Medulla oblongata (tissue), 1 donor: Measurements from ENCODE around the gene SYT7.

Experiments
- DNase-seq: peaks from one replicate; pipeline ENCODE4 v3.0.0-alpha.2; 2015; ENCODE audit errors: extremely low spot score

Gene SYT7

DNA sequence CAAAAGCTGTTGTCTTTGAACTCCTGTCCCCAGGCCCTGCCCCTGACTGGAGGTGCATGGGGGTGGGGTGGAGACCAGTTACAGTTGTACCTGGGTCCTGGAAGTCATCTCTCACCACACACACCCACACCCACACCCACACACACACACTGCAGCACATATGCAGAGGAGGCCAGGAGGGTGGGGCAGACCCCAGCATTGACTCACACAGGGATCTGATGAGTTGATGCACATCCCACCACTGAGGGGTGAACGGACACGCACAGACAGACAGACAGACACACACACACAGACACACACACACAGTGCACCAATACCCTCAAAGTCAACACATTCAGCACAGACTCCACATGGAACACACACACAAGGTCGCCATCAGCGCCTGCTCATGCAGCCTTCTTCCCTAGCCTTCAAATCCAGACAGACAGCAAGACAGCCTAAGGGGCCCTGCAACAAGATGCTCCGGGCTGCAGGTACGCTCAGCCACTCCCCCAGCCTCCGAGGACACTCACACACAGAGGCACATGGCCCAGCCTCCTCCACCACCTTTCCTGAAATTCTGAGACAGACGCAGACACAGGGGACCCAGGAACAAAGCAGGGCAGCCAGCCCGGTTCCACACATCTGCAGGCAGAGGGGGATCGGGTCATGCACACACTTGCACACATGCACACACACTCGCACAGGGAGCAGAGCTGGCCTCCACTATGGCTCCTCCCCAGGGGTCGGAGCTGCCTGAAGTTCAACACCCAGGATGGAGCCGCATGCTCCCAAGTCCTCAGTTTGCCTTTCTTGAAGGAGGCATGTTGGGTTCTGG is 26.5 kb downstream of the SYT7 start:
- DNase-seq, result no peak

DNA sequence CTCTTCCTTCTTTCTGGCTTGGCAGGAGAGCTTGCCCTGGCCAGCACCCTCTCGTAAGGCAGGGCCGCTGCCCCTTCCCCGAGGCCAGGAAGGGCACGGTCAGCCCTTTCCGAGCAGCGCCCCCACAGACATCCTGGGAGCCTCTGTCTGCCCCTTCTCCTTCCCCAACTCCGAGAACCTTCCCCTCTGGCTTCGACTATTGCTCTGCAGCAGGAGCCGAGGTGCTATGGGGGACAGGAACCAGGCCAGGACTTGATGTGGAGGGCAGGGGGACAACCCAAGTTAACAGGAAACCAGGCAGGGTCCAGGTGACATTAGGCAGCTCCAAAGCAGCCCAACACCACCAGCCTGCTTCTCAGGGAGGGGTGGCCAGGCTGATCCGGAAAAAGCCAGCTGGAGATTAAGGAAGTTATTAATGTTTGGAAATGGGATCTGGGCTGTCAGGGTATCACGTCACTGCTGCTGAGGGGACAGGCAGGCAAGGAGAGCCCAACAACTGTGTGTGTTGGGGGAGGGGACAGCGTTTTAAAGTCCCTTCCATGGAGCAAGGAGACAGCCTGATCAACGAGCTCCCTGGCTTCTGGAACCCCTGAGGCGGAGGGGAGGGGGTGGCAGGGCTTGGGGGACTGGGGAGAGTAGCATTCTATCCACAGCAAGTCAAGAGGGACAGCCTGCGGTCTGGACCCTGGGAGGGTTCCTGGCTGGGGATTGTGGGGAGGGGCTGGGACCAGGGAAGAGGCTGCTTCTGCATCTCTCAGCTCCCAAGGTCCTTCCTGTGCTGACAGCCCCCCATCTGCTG is 27.3 kb downstream of the SYT7 start:
- DNase-seq, result no peak

DNA sequence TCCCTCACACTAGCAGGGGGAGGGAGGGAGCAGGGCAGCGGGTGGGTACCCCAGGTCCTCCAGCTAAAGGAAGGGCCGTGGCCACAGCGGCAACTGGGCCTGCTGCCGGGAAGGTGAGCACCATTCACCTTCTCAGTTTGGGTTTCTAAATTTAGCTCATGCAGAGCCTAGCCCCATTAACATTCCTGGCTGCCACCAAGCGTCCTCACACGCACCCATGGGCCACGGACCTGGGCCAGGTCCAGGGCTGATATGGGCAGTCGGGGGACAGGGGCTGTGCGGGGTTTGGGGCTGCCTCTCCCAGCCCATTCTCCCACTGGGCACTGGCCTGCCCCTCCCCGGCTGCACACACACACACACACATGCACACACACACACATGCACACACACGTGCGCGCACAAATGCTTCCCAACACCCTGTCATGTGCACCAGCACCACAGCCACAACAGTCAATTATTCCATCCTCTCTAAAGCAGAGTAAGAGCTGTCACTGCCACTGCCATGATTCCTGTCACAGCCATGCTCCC is 28.7 kb downstream of the SYT7 start:
- no peak for DNase-seq

DNA sequence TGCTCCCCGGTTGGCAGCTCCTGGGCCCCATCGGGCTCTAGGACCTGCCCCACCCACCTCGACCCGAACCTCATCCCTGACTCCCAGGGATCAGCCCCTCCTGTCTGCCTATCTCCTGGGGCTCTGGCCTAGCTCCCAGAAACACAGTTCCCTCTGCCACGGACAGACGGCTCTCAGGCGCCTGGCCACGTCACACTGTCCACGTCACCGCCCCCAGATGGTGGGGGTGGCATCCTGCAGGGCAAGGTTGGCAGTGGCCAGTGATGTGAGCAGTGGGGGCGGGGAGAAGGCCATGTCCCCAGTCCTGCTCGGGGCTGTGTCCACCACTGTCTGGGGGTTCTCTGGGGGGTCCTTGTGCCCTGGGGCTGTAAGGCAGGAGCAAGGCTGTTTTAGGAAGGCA is 29.2 kb downstream of the SYT7 start:
- DNase-seq, result peak; percentile 18

DNA sequence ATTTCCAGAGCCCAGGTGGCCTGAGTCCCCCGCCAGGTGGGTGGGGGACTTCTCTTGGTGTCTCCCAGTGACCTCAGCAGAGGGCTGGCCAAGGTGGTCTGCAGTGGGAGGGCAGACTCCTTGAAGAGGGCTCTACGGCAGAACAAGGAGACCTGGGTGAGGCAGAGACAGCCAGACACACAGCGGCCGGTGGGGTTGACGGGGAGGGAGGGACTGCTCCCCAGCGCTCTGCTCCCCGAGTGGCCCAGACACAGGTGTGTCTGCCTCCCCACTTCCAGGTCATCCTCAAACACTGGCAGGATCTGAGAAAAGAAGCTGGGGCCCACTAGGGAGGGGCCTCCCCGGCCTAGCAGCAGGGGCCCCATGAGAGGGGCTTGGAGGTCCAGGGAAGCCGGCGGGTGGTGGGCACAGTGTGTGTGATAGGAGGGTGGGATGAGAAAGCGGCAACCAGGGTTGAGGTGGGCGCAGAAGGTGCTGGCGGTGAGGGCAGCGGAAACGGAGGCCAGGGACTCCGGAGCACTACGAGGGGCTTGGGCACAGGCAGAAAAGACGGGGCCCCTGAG is 30.1 kb downstream of the SYT7 start:
- DNase-seq, result no peak

DNA sequence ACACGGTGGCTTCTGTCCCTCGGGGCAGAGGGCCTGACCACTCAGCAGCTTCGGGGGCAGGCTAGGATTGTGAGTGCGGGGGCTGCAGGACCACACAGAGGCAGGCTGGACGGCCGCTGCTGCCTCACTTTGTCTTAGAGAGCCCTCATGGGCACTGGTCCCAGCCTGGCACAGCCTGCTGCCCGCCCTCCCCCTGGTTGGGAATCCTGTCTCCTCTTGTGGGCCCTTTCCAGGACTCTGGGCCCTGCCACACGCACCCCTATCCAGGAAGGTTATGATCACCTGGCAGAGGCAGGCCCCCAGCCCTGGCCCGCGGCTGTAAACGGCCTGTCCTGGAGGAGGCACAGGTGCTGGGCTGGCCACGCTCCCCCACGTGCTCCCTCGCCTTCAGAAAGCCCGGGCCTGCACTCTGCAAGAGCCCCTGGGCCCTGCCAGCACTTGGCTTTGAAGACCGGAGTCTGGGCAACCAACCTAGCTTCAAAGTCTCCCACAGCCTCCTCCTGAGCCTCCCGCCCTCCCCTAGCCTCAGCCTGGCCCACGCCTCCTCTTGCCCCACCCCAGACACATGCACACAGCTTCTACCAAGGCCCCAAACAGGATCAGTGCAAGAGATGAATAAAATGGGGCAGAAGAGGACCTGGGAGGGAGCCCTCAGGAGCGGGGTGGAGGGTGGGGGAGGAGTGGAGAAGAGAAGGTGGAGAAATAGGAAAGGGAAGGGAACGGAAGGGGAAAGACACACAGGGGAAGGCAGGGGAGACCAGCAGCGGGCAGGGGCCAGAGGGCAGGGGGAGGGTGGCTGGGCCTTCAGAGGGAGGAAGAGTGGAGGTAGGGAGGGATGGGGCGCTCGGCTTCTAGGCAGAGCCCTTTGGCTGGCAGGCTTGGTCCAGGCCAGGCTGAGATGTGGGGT is 31.0 kb downstream of the SYT7 start:
- peak; percentile 55 for DNase-seq

DNA sequence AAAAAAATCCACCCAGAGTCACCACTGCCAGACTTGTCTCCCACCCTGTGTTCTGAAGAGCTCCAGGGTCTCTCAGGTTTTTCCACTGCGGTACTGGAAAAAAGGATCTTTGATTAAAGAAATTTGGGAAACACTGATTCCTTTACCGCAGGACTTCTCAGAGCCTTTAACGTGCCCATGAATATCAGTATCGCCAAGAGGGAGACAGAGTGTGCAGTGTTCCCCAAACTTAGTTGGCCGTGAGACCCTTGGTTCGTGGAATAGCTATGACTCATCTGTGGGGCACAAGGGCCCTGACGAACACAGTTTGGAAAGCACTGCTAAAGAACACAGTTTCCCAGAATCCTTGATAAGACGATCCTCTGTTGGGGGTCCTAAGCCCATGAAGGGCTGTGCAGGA is 31.7 kb downstream of the SYT7 start:
- no peak for DNase-seq

DNA sequence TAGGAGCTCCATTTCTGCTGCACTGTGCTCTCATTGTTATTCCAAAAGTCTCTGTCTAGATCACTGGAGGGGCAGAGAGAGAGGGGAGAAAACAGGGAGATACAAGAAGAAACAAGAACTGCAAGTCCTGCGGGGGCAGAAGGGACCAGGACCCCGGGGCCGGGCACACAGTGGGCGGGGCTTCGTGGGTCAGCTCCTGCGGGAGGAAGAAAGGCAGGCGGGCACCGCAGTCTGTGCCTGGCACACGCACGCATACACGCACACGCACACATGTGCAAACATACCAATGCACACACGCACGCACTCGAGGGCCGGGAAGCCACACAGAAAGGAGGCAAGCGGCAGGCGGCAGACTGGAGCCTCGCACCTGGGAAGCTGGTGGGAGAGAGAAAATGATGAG is 33.6 kb downstream of the SYT7 start:
- DNase-seq, result no peak

DNA sequence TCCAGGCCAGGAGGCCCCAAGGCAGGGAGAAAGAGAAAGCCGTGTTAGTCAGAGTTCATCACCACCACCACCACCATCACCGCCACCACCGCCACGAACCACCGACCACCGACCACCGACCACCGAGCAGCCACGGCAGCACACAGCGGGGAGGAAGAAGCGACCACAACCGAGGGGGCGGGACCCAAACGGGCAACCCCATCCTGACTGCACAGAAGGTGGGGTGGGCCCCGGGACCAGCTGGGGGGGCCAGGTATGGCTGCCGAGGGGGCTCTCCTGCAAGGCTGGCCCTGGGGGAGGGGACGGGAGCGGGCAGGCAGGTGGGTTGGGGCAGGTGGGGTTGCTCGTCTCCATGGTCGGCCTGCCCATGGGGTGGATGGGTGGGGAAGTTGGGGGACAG is 34.2 kb downstream of the SYT7 start:
- DNase-seq, result no peak

DNA sequence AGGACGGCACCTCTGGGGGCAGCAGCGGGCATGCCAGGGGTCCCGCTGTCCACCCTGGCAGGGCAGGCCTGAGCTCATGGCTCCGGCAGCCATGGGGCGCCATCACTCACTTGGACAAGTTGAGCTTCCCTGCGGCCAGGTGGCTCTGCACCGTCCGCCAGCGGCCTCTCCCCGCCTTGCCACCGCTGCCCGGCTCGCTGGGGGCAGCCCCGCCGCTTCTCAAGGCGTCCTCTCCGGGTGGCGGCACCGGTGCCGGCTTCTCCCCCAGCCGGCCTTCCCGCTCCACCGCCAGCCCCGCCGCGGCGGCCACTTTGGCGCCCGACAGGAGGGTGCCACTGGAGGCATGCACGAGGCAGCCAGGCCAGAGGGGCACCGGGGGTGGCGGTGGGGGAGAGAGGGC is 35.0 kb downstream of the SYT7 start:
- DNase-seq, result no peak

DNA sequence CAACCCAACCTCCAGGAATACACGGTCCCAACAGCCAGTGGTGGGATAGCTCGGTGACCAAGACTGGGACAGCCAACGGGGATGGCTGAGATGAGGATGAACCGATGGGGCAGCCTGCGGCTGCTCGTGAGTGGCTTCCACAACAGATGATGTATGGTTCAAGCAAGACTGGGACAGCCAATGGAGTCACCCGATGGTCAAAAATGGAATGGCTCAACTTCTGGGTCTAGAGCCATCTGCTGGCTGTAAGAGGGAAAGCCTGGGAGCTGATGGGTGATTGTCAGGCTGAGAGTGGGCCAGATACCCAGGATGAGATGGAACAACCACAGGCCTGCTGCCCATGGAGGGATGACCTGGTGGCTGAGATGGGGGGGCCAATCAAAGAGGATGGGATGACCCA is 35.5 kb downstream of the SYT7 start:
- no peak for DNase-seq

DNA sequence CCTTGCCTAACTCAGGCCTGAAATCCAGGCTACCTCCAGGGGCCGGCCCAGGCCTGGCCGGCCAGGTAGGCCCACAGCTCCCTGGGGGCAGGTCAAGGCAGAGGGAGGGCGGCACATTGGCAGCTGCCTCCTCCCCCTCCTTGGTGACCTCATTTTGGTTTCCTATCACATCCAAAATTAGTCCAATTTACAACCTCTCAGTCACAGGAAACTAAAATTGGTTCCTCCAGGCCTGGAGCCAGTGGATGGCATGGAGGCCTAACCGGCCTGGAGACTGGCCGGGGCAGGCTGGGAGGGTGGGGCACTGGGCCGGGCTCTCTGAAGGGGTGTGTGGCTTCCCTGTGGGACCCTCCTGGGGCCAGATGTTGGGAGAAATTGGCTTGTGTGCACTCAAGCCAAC is 36.4 kb downstream of the SYT7 start:
- DNase-seq, result no peak

DNA sequence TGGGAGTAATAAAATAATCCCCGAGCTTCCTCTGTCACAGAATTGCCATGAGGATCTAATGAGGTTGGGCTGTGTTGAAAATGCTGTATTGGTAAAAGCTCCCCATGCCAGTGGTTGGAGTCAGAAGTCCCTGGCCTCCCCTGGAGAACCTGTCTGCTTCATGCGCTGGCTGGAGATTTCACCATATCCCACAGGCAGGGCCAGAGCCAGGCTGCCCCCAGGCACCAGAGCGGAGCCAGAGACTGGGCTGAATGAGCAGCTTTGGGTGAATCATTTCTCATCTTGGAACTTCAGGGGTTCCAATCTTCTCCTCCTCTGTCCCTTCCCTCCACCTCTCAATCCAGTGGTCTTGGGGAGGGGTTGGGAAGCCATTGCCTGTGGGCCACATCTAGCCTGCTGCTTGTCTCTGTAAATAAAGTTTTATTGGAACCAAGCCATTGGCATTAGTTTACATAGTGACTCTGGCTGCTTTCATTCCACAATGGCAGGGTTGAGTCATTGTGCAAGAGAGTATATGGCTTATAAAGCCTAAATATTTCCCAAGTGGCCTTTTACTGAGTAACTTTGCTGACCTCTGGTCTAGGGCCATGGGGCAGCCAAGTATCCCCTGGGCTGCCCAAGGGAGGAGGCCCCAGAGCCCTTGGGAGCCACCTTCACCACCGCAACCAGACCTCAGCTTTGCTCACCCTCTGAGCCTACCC is 37.1 kb downstream of the SYT7 start:
- no peak for DNase-seq

DNA sequence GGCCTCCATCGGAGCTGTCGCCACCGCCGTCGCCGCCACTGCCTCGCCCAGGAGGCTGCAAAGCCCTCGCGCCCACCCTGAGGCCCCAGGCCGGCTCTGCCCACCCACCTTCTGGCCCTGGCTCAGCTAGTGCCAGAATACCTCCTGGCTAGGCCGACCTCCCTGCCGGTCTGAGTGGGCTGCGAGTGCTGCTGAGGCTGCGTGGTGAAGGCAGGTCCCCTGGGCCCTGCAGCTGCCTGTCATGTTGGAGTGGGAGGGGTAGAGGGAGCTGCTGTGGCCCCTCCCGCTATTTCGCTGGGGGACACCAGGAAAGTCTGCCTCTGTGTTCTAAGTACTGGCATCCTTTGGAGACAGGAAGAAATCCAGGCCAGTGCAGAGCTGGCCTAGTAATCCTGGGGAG is 38.2 kb downstream of the SYT7 start:
- no peak for DNase-seq

DNA sequence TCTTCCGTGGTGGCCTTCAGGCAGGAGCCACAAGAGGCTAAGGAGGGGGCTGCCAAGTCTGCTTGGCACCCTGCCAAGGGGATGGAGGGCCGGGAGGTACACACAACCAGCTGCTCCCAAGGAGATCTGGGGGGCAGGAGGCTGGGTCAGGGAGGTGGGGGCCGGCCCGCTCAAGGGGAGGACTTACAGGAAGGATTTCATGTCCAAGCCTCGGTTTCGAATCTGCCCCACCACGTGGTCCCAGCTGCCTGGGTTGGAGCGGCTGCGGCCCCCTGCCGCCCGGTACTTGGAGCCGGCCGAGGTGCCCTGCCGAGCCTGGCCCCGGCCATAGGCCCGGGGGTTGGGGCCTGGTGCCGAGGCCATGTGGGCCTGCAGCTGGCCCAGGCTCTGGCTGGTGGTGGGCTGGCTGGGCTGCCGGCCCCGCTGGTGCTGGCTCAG is 38.8 kb downstream of the SYT7 start:
- peak; percentile 36 for DNase-seq

DNA sequence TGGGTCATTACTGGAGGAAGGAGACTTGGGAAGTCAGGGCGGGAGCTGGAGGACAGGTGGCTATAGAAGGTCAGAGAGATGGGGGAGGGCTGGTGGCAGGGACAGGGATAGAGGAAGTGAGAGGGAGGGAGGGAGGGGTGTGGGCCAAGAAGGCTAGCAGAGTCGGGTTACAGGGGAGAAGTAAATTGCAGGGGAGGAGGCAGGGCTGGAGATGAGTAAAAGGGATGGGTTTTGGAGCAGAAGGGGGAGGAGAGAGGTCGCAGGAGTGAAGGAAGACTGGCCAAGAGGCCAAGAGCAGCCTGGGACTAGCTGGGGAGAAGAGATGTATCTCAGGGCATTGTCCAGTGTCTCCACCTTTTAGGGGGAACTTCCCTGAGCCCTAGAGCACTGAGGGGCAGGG is 39.3 kb downstream of the SYT7 start:
- DNase-seq, result peak; percentile 8

DNA sequence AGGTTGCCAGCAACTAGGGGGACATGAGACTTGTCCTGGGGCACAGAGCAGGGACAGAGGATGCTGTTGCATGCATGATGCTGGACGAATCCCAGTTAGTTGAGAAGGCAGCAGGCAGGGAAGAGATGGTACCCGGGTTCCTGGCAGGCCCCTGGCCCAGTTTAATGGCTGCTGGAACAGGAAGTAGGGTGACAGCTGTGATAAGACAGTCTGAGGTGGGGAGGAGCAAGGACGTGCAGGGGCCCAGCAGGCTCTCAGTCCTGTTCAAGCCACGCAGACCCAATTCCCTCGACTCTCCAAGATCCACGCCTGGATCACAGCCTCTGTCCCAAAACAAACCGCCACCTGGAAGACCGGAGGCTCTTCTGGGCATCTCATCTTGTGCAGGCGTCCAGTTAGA is 40.3 kb downstream of the SYT7 start:
- no peak for DNase-seq

DNA sequence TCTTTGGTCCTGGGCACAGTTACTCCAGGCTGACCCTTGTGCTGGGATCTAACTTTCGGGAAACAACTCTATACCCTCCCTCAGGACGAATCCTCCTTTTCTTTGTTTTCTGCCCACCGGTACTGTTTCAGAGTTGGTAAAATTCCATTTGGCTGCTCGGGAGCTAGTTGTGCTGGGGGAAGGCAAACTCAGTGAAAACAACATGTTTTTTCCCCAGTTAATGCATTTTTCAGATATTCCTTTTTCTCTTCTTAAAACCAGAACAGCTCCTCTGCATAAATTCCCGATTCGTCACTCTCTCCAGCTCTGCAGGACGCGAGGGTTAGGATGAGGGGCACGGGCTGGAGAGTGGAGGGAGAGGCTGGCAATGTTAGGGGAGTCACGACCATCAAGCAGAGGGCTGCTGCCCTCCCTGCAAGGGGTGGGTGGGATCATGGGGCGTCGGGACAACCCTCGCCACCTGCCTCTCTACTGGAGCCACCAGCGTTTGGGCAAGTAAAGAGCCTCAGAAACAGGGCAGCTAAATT is 41.0 kb downstream of the SYT7 start:
- no peak for DNase-seq

DNA sequence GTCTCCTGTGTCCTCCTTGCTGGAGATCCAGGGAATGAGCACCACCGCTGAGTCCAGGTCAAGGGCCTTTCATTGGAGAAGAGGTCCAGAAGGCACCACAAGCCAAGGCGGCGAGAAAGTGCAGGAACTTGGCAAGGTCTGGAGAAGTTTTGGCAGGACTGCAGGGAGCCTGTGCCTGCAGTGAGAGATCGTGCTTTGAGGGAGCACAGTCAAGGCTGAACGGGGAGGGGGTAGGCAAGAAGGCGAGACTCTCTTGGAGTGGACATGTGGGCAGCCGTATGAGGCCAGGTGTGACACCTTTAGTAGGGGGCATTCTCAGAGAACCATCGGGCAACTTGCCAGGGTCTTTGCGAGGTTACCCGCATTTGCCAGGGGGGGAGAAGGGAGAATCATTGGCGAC is 41.9 kb downstream of the SYT7 start:
- DNase-seq, result peak; percentile 53

DNA sequence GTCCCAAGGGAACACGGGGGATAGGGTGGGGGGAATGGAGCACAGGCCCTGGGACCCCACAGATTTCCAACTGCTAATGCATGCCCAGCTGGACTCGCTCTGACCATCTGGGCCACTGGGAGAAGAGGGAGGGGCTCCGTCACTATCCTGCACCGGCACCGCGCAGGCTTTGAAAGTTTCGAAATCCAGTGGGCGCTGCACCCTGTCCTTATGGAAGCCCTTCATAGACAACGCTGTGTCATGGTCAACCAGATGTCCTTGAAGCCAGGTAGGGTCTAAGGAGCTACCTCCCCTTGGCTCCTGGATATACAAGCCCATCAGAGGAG is 42.3 kb downstream of the SYT7 start:
- DNase-seq, result no peak

DNA sequence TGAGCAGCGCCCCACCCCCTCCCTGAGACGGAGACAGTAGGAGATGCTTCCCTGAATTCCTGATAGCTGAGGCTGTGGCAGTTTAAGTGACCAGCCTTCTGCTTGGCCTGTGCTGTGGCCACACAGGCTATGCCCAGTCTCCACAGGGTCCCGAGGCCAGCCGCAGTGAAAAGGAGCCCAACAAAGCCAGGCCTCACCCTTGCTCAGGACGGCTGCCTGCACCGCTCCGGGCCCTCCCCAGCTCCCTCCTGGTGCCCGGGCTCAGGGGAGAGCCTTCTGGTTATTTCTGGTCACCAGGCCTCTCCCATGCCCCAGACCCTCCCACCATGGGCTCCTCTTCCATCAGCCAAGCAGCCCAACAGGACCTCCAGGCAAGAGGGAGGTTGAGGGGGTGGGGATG is 43.5 kb downstream of the SYT7 start:
- DNase-seq, result no peak
